GM19452 (cell line): Measurements from ENCODE around the gene HCST.
A peak's percentile ranks its signal among the peaks of the same experiment; 100 is the strongest.
"Not testable (repeated sequence)": the region's sequence is repeated elsewhere in the genome, so short reads cannot be mapped to it uniquely, and the experiment has no call there.

Experiments
- ATAC-seq: cut with Tn5 transposase; IDR thresholded peaks from one replicate; pipeline ENCODE4 v1.9.1; 2021; ENCODE audit not compliant: unreplicated experiment

HCST gene

DNA sequence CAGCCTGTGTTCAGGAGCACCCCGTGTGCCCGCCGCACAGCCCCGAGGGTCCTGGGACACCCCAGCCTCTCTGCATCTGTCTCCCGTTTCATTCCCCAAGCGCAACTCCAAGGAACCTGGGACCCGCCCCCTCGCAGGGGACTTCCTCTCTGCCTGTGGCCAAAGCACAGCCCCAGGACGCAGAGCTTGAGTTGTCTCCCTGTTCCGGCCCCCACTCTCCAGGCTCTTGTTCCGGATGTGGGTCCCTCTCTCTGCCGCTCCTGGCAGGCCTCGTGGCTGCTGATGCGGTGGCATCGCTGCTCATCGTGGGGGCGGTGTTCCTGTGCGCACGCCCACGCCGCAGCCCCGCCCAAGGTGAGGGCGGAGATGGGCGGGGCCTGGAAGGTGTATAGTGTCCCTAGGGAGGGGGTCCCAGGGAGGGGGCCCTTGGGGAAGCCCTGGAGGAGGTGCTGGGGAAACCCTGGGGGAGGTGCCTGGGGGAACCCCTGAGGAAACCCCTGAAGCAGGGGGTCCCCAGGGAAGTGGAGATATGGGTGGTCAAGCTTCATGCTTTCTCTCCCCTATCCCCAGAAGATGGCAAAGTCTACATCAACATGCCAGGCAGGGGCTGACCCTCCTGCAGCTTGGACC is 1.3 kb downstream of the HCST start:
- ATAC-seq, result peak; percentile 47

GRCh38 chr19:35904311-35905068 is 2.2 kb downstream of the HCST start:
- ATAC-seq, result no peak

GRCh38 chr19:35905178-35905727 is 2.9 kb downstream of the HCST start:
- ATAC-seq, result no peak

DNA sequence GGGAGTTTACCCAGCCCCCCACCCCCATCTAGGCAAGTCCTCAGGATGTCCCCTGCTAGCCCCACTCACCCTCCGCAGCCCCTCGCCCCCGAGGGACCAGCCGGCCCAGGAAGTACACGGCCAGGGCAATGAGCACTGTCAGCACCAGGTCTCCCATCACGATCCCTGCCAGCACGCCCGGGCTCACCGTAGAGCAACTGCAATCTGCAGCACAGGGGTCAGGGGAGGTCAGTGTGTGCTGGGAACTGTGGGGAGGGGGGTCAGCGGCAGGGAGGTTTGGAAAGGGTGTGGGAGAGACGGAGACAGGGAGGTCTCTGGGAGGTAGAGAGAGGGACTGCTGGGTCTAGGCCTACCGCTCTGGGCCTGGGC is 5.0 kb downstream of the HCST start:
- ATAC-seq, result no peak

DNA sequence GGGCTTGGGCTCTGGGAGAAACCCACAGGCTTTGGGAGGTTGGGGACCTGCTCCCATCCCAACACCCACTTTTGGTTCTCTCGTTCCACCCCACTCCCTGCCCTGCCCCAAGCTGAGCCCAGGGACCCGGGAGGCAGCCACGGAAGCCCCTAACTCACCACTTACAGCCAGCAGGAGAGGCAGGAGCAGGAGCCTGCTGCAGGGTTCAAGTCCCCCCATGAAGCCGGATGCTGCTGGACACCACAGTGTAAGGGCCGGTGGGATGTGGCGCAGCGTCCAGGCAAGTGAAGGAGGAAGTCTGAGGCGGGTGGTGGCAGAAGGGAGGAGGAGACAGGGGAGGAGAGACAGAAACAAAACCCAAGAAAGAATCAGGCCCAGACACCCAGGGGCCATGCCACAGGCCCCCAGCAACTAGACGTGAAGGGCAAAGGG is 5.7 kb downstream of the HCST start, which contains the start of gene TYROBP:
TYROBP (minus strand) TSS at position 286 of the 432 bp plus-strand sequence; CDS start at position 219, 67 bp downstream.
- ATAC-seq, result no peak

DNA sequence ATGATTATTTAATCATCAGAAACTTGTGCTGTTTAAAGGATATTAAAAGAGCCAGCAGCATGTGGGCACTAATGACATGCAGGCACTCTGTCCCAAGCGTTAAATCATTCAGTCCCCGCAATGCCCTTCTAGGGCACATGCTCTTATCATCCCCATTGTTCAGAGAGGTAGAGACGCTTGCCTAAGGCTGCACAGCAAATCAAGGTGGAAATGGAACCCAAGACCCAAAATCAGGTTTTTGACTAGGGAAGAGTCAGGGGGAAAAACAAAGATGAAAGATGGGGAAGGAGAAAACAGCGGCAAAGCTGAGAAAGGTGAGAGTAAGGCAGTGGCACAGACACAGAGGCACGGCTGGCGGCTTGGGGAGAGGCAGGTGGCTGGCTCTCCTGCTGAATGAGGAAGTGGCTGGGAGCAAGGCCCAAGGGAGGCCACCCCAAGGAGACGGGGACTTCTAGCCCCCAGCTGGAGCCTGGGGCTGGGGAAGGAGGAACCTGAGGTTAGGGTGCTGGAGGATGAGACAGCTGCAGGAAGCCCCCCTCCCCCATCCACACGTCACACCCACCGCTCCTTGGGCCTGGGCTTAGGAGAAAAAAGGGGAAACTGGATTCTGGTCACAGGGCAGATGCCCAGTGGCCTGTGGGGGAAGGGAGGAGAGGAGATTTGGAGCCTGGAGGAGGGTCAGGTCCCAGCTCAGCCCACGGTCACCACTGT is 6.8 kb downstream of the HCST start:
- ATAC-seq, result no peak

DNA sequence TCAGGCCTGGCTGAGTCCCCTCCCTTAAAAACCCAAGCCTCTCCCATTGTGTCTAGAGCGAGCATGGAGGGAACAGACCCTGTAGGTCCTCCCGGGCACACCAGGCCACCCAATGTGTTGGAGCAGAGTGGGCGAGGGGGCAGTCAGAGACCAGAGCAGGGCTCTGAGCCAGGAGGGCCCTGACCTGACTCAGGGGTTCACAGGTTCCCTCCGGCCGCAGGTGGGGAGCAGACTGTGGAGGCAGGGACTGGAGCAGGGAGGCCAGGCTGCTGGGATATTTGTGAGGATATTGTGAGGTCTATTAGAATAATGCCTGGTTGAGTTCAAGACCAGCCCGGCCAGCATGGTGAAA is 7.3 kb downstream of the HCST start:
- ATAC-seq, result no peak

- not testable (repeated sequence) for ATAC-seq
These were observed 8.0 kb downstream of the HCST start for GRCh38 chr19:35910355-35910754.

DNA sequence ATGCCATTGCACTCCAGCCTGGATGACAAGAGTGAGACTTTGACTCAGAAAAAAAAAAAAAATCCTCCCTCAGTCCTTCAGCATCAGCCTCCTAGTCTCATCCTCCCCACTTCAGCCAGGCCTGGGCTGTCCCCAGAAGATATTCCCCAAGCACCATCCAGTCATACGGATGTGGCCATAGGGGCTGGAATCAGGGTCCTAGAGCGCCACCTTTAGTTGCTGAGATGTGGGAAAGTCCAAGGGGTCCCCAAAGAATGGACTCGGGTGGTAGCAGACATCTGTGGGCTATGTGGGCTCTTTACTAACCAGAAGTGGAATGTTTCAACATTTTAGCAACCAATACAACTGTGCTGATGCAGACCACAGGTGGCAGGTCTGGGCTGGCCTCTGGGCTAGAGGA is 8.8 kb downstream of the HCST start:
- no peak for ATAC-seq

- no peak for ATAC-seq
These were observed 9.5 kb downstream of the HCST start for GRCh38 chr19:35911790-35912189.

- ATAC-seq, result no peak
These were observed 11.3 kb downstream of the HCST start for GRCh38 chr19:35913589-35913988.

GRCh38 chr19:35915443-35915842 is 13.1 kb downstream of the HCST start:
- no peak for ATAC-seq

GRCh38 chr19:35919306-35919705 is 17.0 kb downstream of the HCST start:
- ATAC-seq, result no peak

DNA sequence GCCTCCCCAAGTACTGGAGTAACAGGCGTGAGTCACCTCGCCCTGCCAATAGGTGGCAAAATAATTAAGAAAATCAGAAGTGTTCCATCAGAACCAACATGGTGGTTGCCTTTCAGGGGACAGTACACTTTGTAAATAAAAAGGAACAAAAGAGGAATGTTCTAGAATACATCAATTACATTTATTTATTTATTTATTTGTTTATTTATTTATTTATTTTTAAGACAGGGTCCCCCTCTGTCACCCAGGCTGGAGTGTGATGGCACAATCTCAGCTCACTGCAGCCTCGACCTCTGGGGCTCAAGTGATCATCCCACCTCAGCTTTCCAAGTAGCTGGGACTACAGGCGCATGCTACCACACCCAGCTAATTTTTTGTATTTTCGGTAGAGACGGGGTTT is 18.7 kb downstream of the HCST start:
- ATAC-seq, result no peak

GRCh38 chr19:35925501-35925900 is 23.2 kb downstream of the HCST start:
- no peak for ATAC-seq

DNA sequence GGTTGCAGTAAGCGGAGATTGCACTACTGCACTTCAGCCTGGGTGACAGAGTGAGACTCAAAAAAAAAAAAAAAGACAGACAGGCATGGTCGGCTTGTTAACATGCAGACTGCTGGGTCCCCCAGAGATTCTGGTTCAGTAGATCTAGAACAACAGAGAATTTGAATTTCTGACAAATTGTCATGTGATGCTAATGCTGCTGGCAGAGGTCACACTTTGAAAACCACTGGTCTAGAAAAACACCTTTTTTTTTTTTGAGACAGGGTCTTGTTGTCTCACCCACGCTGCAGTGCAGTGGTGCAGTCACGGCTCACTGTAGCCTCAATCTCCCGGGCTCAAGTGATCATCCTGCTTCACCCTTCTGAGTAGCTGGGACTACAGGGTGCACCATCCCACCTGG is 26.2 kb downstream of the HCST start:
- no peak for ATAC-seq

GRCh38 chr19:35929876-35930275 is 27.5 kb downstream of the HCST start:
- ATAC-seq, result no peak

- ATAC-seq, result peak; percentile 95
These were observed 29.0 kb downstream of the HCST start for GRCh38 chr19:35931161-35931873.

DNA sequence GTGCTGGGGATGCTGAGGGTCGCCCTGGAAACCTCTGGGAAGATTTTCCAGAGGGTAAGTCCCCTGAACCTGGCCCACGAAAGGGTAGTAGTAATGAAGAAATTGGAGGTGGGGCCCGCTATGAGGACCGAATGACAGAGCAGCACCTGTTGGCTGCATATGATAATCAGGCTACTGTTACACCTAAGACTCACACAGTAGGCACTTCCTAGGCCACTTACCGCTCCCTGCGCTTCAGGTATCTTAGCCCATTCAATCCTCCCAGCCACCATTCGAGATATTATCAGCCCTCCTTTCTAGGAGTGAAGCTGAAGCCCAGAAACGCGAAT is 29.5 kb downstream of the HCST start:
- ATAC-seq, result no peak

DNA sequence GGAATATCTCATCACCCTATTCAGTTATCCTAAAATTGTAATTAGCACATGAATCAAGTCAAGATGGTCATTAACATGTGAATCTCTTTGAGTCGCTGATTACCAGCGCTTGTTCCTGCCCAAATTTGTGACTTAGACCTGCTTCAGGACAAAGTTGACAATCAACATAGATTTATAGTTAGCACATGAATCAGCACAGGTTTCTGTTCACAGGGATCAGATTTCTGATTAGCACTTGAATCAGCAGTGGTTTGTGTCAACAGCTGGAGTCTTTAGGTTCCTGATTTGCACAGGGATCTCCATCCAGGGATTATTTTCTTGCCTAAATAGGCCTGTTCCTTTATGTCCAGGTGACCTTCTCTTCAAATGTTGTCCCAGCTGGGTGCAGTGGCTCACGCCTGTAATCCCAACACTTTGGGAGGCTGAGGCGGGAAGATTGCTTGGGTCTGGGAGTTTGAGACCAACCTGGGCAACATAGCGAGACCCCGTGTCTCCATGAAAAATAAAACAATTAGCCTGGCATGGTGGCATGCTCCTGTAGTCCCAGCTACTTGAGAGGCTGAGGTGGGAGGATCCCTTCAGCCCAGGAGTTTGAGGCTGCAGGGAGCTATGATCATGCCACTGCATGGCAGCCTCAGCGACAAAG is 30.1 kb downstream of the HCST start:
- ATAC-seq, result no peak
